Right atrium auricular region (tissue), 2 donors: Measurements from ENCODE around the gene SP110. TPM values are rescaled to one million over a fixed set of nuclear protein-coding genes. Genes with fewer than 3 reads are reported as not detected.

ENCODE experiments used
- DNase-seq: peaks from one replicate; pipeline ENCODE4 v3.0.0-alpha.2; 2019; ENCODE audit warnings: low spot score
- H3K27ac ChIP-seq, 2 donors: fragments of 200-600 bp; sonication (generic); 1 replicate in 1 of 2; 2 replicates in 1 of 2; pipeline ENCODE4 v1.5.1; 2016 to 2019
- H3K27me3 ChIP-seq, 2 donors: fragments of 200-600 bp; sonication (generic); one replicate each; pipeline versions ENCODE4 v1.5.1 to v1.6.0; 2017 to 2019
- H3K36me3 ChIP-seq: fragments of 200-600 bp; sonication (generic); one replicate; pipeline ENCODE4 v1.5.1; 2016
- H3K4me1 ChIP-seq, 2 donors: fragments of 200-600 bp; sonication (generic); one replicate each; pipeline versions ENCODE4 v1.5.1 to v1.6.0; 2017 to 2019
- H3K4me3 ChIP-seq, 2 donors: fragments of 200-600 bp; sonication (generic); 1 replicate in 1 of 2; 2 replicates in 1 of 2; pipeline ENCODE4 v1.5.1; 2017 to 2019; ENCODE audit warnings: mild to moderate bottlenecking in 1 of 2, moderate library complexity in 1 of 2
- H3K9me3 ChIP-seq, 2 donors: fragments of 200-600 bp; sonication (generic); one replicate each; pipeline ENCODE4 v1.5.1; 2019
- total RNA-seq, 2 donors: library from RNA; depleted of rRNA; stranded (reverse); fragments of >200 nt; gene quantifications; one replicate each; pipeline ENCODE4 v1.1.0, GENCODE V29; 2016
- TF ChIP-seq, protein P1 (sequence below), 2 donors: fragments of 200-600 bp; sonication (generic); IDR thresholded peaks; one replicate each; pipeline ENCODE4 v1.5.1; 2019; ENCODE audit warnings: antibody characterized with exemption in 2 of 2

SP110 gene
- total RNA-seq, 2 donors from 2014 or later: 7.5 to 10.3 TPM

DNA sequence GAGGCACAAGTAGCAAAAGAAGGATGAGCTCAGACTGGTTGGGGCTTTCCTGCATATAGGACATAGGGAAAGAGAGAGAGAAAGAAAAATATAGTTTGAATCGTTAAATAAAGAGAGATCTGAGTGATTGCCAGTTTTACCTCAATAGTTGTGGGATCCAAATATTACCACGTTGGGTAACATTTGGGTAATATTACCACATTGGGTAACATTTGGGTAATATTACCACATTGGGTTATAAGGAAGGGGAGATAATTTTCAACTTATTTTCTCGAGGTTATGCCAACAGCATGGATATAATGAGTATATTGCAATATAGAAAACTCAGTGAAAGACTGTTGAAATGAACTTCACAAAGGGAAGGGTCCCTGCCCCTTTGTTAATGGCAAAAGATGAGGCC, 26.4 kb upstream of the SP110 start:
- no peaks in the 10 kb centered on the region for H3K36me3 ChIP-seq
- TF ChIP-seq, protein P1, sequence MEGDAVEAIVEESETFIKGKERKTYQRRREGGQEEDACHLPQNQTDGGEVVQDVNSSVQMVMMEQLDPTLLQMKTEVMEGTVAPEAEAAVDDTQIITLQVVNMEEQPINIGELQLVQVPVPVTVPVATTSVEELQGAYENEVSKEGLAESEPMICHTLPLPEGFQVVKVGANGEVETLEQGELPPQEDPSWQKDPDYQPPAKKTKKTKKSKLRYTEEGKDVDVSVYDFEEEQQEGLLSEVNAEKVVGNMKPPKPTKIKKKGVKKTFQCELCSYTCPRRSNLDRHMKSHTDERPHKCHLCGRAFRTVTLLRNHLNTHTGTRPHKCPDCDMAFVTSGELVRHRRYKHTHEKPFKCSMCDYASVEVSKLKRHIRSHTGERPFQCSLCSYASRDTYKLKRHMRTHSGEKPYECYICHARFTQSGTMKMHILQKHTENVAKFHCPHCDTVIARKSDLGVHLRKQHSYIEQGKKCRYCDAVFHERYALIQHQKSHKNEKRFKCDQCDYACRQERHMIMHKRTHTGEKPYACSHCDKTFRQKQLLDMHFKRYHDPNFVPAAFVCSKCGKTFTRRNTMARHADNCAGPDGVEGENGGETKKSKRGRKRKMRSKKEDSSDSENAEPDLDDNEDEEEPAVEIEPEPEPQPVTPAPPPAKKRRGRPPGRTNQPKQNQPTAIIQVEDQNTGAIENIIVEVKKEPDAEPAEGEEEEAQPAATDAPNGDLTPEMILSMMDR (IDR thresholded peaks at IDR 0.05): no peak
- no peaks in the 10 kb centered on the region for H3K4me1 ChIP-seq
- DNase-seq: no peak
- H3K27me3 ChIP-seq: no peaks in the 10 kb centered on the region
- H3K9me3 ChIP-seq: no peaks in the 10 kb centered on the region
- no peak overlapping the region for H3K27ac ChIP-seq
- H3K4me3 ChIP-seq: no peak overlapping the region

DNA sequence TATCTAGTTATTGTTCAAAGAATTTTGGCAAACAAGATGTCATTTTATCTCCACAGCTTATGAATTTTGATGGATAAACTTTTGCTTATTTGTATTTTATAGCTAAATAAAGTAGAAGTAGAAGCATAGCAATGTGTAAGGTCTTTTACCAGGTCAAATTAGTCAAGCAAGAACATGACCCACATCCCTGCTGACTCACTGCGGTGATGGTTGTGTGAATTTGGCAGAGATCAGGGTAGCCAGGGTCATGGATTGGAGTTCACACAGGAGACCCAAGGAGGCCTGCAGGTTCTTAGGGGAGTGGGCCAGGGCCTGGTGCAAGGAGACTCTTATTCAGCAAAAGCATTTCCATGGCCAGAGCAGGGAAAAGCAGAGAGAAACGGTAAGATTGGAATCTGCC, 24.4 kb upstream of the SP110 start:
- Histone ChIP-seq H3K4me3 (no peak overlapping the region), H3K27me3 (no peaks in the 10 kb centered on the region), H3K27ac (no peak overlapping the region), H3K9me3 (no peaks in the 10 kb centered on the region), H3K4me1 (no peaks in the 10 kb centered on the region), H3K36me3 (no peaks in the 10 kb centered on the region)
- DNase-seq: no peak
- TF ChIP-seq, protein P1 (IDR thresholded peaks at IDR 0.05): no peak

DNA sequence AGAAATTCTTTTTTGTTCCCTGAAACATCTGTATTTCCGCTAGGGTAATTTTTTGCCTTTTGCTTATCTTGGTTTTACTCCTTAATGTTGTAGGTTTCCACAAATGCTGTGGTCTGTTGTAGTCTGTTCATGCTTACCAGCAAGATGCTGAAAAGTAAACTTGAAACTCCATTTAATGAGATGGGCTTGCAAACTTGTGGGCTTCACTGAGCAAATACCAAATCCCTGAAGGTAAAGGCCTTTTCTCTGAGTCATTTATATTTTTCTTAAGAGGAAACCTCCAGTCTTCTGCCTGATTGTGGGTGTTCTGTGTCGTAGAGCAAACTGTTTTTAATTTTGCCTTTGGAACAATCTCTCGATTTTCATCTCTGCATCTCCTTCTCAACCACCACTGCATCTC, 15.1 kb upstream of the SP110 start:
- Histone ChIP-seq H3K36me3 (no peaks in the 10 kb centered on the region), H3K27me3 (no peaks in the 10 kb centered on the region), H3K4me3 (no peak overlapping the region), H3K9me3 (peaks cover 0 to 24% of the 10 kb centered on the region in 2 donors), H3K27ac (no peak overlapping the region), H3K4me1 (no peaks in the 10 kb centered on the region)
- TF ChIP-seq, protein P1 (IDR thresholded peaks at IDR 0.05): no peak
- no peak for DNase-seq

DNA sequence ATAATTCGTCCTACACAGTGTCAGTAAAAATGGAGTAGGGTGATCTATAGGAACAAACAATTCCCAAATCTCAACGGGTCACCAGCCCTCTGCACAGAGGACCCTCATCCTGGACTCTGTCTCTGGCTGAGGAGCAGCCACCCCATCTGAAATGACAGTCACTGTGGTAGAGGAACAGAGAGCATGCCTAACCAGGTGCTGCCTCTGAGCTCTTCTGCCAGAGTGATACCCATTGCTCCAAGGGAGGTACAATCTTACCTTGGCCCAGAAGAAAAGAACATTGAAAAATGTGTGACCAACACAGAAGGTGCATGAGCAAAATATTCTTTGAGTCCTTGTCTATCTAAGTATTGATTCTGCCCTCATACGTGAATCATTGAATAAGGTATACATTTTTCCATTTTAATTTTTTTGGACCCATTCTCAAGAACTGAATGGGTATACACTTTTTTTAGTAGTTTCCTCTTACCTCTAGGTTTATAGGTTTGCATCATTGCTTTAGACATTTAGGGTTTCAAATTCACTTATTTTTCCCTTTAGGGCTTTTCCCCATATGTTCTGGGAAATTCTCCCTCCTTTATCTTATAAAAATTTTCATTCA, 14.4 kb upstream of the SP110 start:
- H3K27me3 ChIP-seq: no peaks in the 10 kb centered on the region
- no peaks in the 10 kb centered on the region for H3K36me3 ChIP-seq
- no peaks in the 10 kb centered on the region for H3K4me1 ChIP-seq
- no peak for DNase-seq
- H3K4me3 ChIP-seq: no peak overlapping the region
- TF ChIP-seq, protein P1 (IDR thresholded peaks at IDR 0.05): no peak
- H3K27ac ChIP-seq: no peak overlapping the region
- H3K9me3 ChIP-seq: peaks cover 0 to 24% of the 10 kb centered on the region in 2 donors

DNA sequence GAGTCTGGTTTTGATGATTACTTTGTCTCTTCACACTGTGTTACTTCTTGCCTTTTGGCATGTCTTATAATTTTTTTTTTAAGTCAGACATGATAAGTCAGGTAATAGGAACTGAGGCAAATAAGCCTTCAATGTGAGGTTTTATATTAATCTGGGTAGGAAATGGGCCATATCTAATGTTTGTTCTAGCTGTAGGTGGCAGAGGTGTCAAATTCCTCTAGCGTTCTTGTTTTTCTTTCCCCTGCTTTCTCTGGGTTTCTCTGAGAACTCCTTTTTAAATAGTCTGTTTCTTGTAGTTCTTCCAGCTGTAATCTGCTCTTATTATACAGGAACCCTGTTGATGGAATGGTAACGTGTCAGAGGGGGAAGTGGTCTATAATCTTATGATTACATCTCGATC, 11.5 kb upstream of the SP110 start:
- no peak for DNase-seq
- no peaks in the 10 kb centered on the region for H3K4me1 ChIP-seq
- H3K4me3 ChIP-seq: no peak overlapping the region
- peaks cover 0 to 24% of the 10 kb centered on the region in 2 donors for H3K9me3 ChIP-seq
- no peaks in the 10 kb centered on the region for H3K36me3 ChIP-seq
- no peaks in the 10 kb centered on the region for H3K27me3 ChIP-seq
- TF ChIP-seq, protein P1 (IDR thresholded peaks at IDR 0.05): no peak
- no peak overlapping the region for H3K27ac ChIP-seq
